Astrocyte (in vitro differentiated cells and primary cell): ENCODE results near the gene SYNPO2. TPM values are rescaled to one million over a fixed set of nuclear protein-coding genes. Genes with fewer than 3 reads are reported as not detected.

ENCODE experiments used
- DNase-seq: peaks from one replicate; pipeline ENCODE4 v3.0.0-alpha.2; 2010; ENCODE audit warnings: low read depth
- FAIRE-seq: peaks from 2 replicates; lab custom pipeline; 2011; peaks lifted over from hg19 to GRCh38; lab: Jason Lieb, UNC
- H2AFZ ChIP-seq: 2 replicates; pipeline ENCODE4 v1.6.0; 2012; ENCODE audit warnings: low read depth, low read length, inconsistent platforms
- H3K27ac ChIP-seq: 2 replicates; pipeline ENCODE4 v1.5.1; 2011; ENCODE audit warnings: low read depth, low read length, inconsistent platforms
- H3K27me3 ChIP-seq: 2 replicates; pipeline ENCODE4 v1.6.0; 2011; ENCODE audit warnings: low read length, inconsistent platforms; ENCODE audit not compliant: insufficient read depth
- H3K36me3 ChIP-seq: 2 replicates; pipeline ENCODE4 v1.5.1; 2011; ENCODE audit warnings: low read length, inconsistent platforms; ENCODE audit not compliant: insufficient read depth
- H3K4me1 ChIP-seq: 2 replicates; pipeline ENCODE4 v1.5.1; 2011; ENCODE audit warnings: low read length, inconsistent platforms; ENCODE audit not compliant: insufficient read depth
- H3K4me2 ChIP-seq: 2 replicates; pipeline ENCODE4 v1.6.0; 2012; ENCODE audit warnings: low read length, inconsistent platforms
- H3K4me3 ChIP-seq: 2 replicates; pipeline ENCODE4 v1.5.1; 2011; ENCODE audit warnings: low read depth, mild to moderate bottlenecking, low read length, inconsistent platforms; ENCODE audit not compliant: insufficient read depth
- H3K79me2 ChIP-seq: 2 replicates; pipeline ENCODE4 v1.6.0; 2012; ENCODE audit warnings: mild to moderate bottlenecking, low read length, inconsistent platforms; ENCODE audit not compliant: insufficient read depth
- H3K9ac ChIP-seq: 2 replicates; pipeline ENCODE4 v1.6.0; 2012; ENCODE audit warnings: mild to moderate bottlenecking, low read length, inconsistent platforms
- H3K9me3 ChIP-seq: 2 replicates; pipeline ENCODE4 v1.5.1; 2012; ENCODE audit warnings: low read depth, mild to moderate bottlenecking, low read length, inconsistent platforms; ENCODE audit not compliant: insufficient read depth
- H4K20me1 ChIP-seq: 2 replicates; pipeline ENCODE4 v1.6.0; 2012; ENCODE audit warnings: low read length, inconsistent platforms; ENCODE audit not compliant: insufficient read depth
- H3K27ac Mint-ChIP-seq: one replicate; pipeline ENCODE4 v1.8.0; 2021; ENCODE audit warnings: mild to moderate bottlenecking, mixed read lengths; ENCODE audit not compliant: unreplicated experiment
- H3K27me3 Mint-ChIP-seq: one replicate; pipeline ENCODE4 v1.8.0; 2021; ENCODE audit warnings: low read depth, mixed read lengths; ENCODE audit not compliant: unreplicated experiment
- H3K36me3 Mint-ChIP-seq: one replicate; pipeline ENCODE4 v1.8.0; 2021; ENCODE audit warnings: low read depth, mixed read lengths; ENCODE audit not compliant: unreplicated experiment
- H3K4me1 Mint-ChIP-seq: one replicate; pipeline ENCODE4 v1.8.0; 2021; ENCODE audit warnings: low read depth, mixed read lengths; ENCODE audit not compliant: unreplicated experiment
- H3K4me3 Mint-ChIP-seq: one replicate; pipeline ENCODE4 v1.8.0; 2021; ENCODE audit warnings: mild to moderate bottlenecking, moderate library complexity, mixed read lengths; ENCODE audit not compliant: unreplicated experiment
- H3K9me3 Mint-ChIP-seq: one replicate; pipeline ENCODE4 v1.8.0; 2021; ENCODE audit warnings: mild to moderate bottlenecking, mixed read lengths; ENCODE audit not compliant: unreplicated experiment
- CTCF ChIP-seq: IDR thresholded peaks from 2 replicates; pipeline ENCODE4 v1.5.1; 2011; ENCODE audit warnings: low read depth, mild to moderate bottlenecking, inconsistent platforms, low read length, moderate library complexity; ENCODE audit not compliant: insufficient read depth
- EZH2 ChIP-seq: IDR thresholded peaks from 2 replicates; pipeline ENCODE4 v1.6.1; 2012; ENCODE audit warnings: mild to moderate bottlenecking, low read length, inconsistent platforms; ENCODE audit not compliant: insufficient read depth
- total RNA-seq: library from RNA; stranded (reverse); gene quantifications from 2 replicates; pipeline ENCODE4 v1.2.1, GENCODE V29; 2021

The SYNPO2 gene
- total RNA-seq, 1 donor from 2014 or later = 4.2 TPM

GRCh38 chr4:118997601-118998000 lies 108.9 kb downstream of the SYNPO2 start:
- Histone ChIP-seq H3K4me2 (no peak overlapping the region), H3K9me3 (no peaks in the 10 kb centered on the region), H4K20me1 (no peaks in the 10 kb centered on the region), H3K4me1 (no peaks in the 10 kb centered on the region), H3K79me2 (no peaks in the 10 kb centered on the region), H3K4me3 (no peak overlapping the region), H3K27me3 (no peaks in the 10 kb centered on the region), H3K9ac (no peak overlapping the region), H3K27ac (no peak overlapping the region), H2AFZ (no peak overlapping the region), H3K36me3 (no peaks in the 10 kb centered on the region)
- FAIRE-seq (peak; percentile 52), DNase-seq (peak; percentile 25)
- Mint-ChIP-seq H3K4me1 (peaks cover 10% of the 10 kb centered on the region), H3K4me3 (no peak overlapping the region), H3K9me3 (no peaks in the 10 kb centered on the region), H3K27ac (no peak overlapping the region), H3K36me3 (peaks cover 2% of the 10 kb centered on the region), H3K27me3 (no peaks in the 10 kb centered on the region)
- no peak for TF ChIP-seq CTCF
- no peak for TF ChIP-seq EZH2

GRCh38 chr4:118999919-119000318 lies 111.3 kb downstream of the SYNPO2 start:
- no peaks in the 10 kb centered on the region for H3K79me2 ChIP-seq
- H4K20me1 ChIP-seq = no peaks in the 10 kb centered on the region
- H3K36me3 Mint-ChIP-seq = no peaks in the 10 kb centered on the region
- H3K27ac Mint-ChIP-seq = no peak overlapping the region
- no peak for FAIRE-seq
- H3K27ac ChIP-seq = no peak overlapping the region
- H3K4me3 ChIP-seq = no peak overlapping the region
- no peaks in the 10 kb centered on the region for H3K9me3 Mint-ChIP-seq
- no peaks in the 10 kb centered on the region for H3K36me3 ChIP-seq
- H3K9ac ChIP-seq = no peak overlapping the region
- peaks cover 10% of the 10 kb centered on the region for H3K4me1 Mint-ChIP-seq
- no peaks in the 10 kb centered on the region for H3K4me1 ChIP-seq
- H3K27me3 ChIP-seq = no peaks in the 10 kb centered on the region
- no peak overlapping the region for H2AFZ ChIP-seq
- DNase-seq = no peak
- TF ChIP-seq EZH2 (no peak), CTCF (no peak)
- no peak overlapping the region for H3K4me2 ChIP-seq
- H3K9me3 ChIP-seq = no peaks in the 10 kb centered on the region
- H3K4me3 Mint-ChIP-seq = no peak overlapping the region
- no peaks in the 10 kb centered on the region for H3K27me3 Mint-ChIP-seq

GRCh38 chr4:119000400-119000799 lies 111.7 kb downstream of the SYNPO2 start:
- no peak overlapping the region for H3K4me3 ChIP-seq
- Mint-ChIP-seq H3K9me3 (no peaks in the 10 kb centered on the region), H3K4me3 (no peak overlapping the region), H3K27me3 (no peaks in the 10 kb centered on the region), H3K36me3 (no peaks in the 10 kb centered on the region), H3K4me1 (peaks cover 10% of the 10 kb centered on the region), H3K27ac (no peak overlapping the region)
- no peak overlapping the region for H3K4me2 ChIP-seq
- no peak overlapping the region for H3K9ac ChIP-seq
- FAIRE-seq = no peak
- no peaks in the 10 kb centered on the region for H3K79me2 ChIP-seq
- H3K4me1 ChIP-seq = no peaks in the 10 kb centered on the region
- H3K9me3 ChIP-seq = no peaks in the 10 kb centered on the region
- no peak for DNase-seq
- H4K20me1 ChIP-seq = no peaks in the 10 kb centered on the region
- no peak overlapping the region for H3K27ac ChIP-seq
- TF ChIP-seq EZH2 (no peak), CTCF (no peak)
- H2AFZ ChIP-seq = no peak overlapping the region
- no peaks in the 10 kb centered on the region for H3K36me3 ChIP-seq
- H3K27me3 ChIP-seq = no peaks in the 10 kb centered on the region
